Lower leg skin (tissue), 3 donors: ENCODE measurements around the gene BACE1.

ENCODE experiments used
- CTCF ChIP-seq, 3 donors: fragments of 450-650 bp; IDR thresholded peaks; one replicate each; pipeline ENCODE4 v1.5.1; 2016; ENCODE audit warnings: antibody characterized with exemption in 3 of 3, mild to moderate bottlenecking in 3 of 3, moderate library complexity in 2 of 3
- POLR2A ChIP-seq, 2 donors: fragments of 450-650 bp; IDR thresholded peaks; one replicate each; pipeline ENCODE4 v1.6.1; 2016 to 2017; ENCODE audit warnings: antibody characterized with exemption in 2 of 2, mild to moderate bottlenecking in 1 of 2, moderate library complexity in 1 of 2

DNA sequence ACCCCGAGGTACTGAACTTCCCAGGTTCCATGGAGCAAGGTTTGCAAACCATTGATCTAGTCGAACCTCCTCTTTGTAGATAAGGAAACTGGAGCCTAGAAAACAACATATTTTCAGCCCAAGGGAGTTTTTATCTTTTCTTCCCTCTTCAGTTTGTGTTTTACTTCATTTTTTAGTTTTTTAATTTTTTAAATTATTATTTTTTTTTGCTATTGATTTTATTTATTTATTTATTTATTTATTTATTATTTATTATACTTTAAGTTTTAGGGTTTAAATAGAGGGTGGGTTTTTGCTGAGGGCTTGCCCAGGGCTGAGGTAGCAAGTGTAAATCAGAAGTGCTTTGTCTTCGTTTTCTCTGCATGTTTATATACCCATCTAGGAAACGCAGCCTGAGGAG is 38.5 kb upstream of the BACE1 start:
- TF ChIP-seq CTCF (IDR thresholded peaks at IDR 0.05) (no peak), POLR2A (IDR thresholded peaks at IDR 0.05) (no peak)
